A549 (cell line): ENCODE measurements around the gene PCDHB11.
"Not testable (repeated sequence)": the region's sequence is repeated elsewhere in the genome, so short reads cannot be mapped to it uniquely, and the experiment has no call there.

ENCODE experiments used
- BHLHE40 ChIP-seq: IDR thresholded peaks from 2 replicates; pipeline ENCODE4 v1.6.1; 2012; ENCODE audit warnings: low read depth, low read length, inconsistent platforms
- CBX2 ChIP-seq: fragments of 200-600 bp; sonication (generic); IDR thresholded peaks from 2 replicates; pipeline ENCODE4 v1.6.1; 2016; ENCODE audit warnings: low read depth, mild to moderate bottlenecking, borderline replicate concordance
- CBX8 ChIP-seq: fragments of 200-600 bp; sonication (generic); IDR thresholded peaks from 2 replicates; pipeline ENCODE4 v1.6.1; 2016
- CTCF ChIP-seq: fragments of >200 bp; sonication (Bioruptor Twin); formaldehyde crosslinking; IDR thresholded peaks from 3 replicates; pipeline ENCODE4 v1.5.1; 2016
- EP300 ChIP-seq, 2 experiments: fragments of >200 bp; sonication (Bioruptor Twin); formaldehyde crosslinking; IDR thresholded peaks; 2 replicates in 1 of 2; 3 replicates in 1 of 2; pipeline ENCODE4 v1.6.1; 2016 to 2017
- HDAC2 ChIP-seq: fragments of 200-600 bp; sonication (generic); IDR thresholded peaks from 2 replicates; pipeline ENCODE4 v1.6.1; 2016
- HEYL ChIP-seq: fragments of 250-450 bp; sonication (Bioruptor Pico); IDR thresholded peaks from 2 replicates; pipeline ENCODE4 v1.8.0; 2021; ENCODE audit warnings: mild to moderate bottlenecking, moderate library complexity
- JUN ChIP-seq, 2 experiments: fragments of >200 bp; sonication (Bioruptor Twin); formaldehyde crosslinking; IDR thresholded peaks; 2 replicates in 1 of 2; 3 replicates in 1 of 2; pipeline ENCODE4 v1.6.1; 2016 to 2017
- MAZ ChIP-seq: fragments of 150-350 bp; IDR thresholded peaks from 2 replicates; pipeline ENCODE4 v1.6.1; 2014; ENCODE audit warnings: antibody characterized with exemption, low read depth, low read length, borderline replicate concordance
- MYC ChIP-seq: IDR thresholded peaks from 2 replicates; pipeline ENCODE4 v1.6.1; 2012; ENCODE audit warnings: mild to moderate bottlenecking, inconsistent platforms, low read length, improper control_type of control experiment, borderline replicate concordance
- RARB ChIP-seq: fragments of 250-450 bp; sonication (Bioruptor Pico); IDR thresholded peaks from 2 replicates; pipeline ENCODE4 v1.8.0; 2021; ENCODE audit warnings: mild to moderate bottlenecking, moderate library complexity
- REST ChIP-seq: fragments of 200-600 bp; sonication (generic); IDR thresholded peaks from 2 replicates; pipeline ENCODE4 v1.6.1; 2016; ENCODE audit warnings: antibody characterized with exemption, mild to moderate bottlenecking, moderate library complexity
- RFX5 ChIP-seq: fragments of 450-650 bp; IDR thresholded peaks from 2 replicates; pipeline ENCODE4 v1.7.1; 2014; ENCODE audit warnings: antibody characterized with exemption, mild to moderate bottlenecking, moderate library complexity
- RNF2 ChIP-seq: fragments of 200-600 bp; sonication (generic); IDR thresholded peaks from 2 replicates; pipeline ENCODE4 v1.6.1; 2016; ENCODE audit warnings: low read depth, mild to moderate bottlenecking, antibody characterized with exemption, moderate library complexity, borderline replicate concordance

- TF ChIP-seq CTCF; MAZ; CBX8; RFX5; JUN (IDR thresholded peaks at IDR 0.05); BHLHE40; EP300 (IDR thresholded peaks at IDR 0.05); RNF2; HDAC2; REST; RARB (CRISPR knock-in tag); CBX2; HEYL (CRISPR knock-in tag); MYC: not testable (repeated sequence)
Measured at GRCh38 chr5:141224844-141225243, 25.4 kb downstream of the PCDHB11 start.
